Heart right ventricle (tissue), 16 donors: Measurements from ENCODE around the gene DNMT3A. TPM values are rescaled to one million over a fixed set of nuclear protein-coding genes. Genes with fewer than 3 reads are reported as not detected.

Experiments
- ATAC-seq, 8 donors: fragments of 200-7000 bp; cut with Tn5 transposase; one replicate each; pipeline ENCODE4 v1.9.1; 2020; ENCODE audit warnings: mild to moderate bottlenecking in 8 of 8, moderate library complexity in 8 of 8, moderate number of reproducible peaks in 1 of 8
- DNase-seq, 2 donors: peaks; one replicate each; pipeline ENCODE4 v3.0.0-alpha.2; 2020
- H3K27ac ChIP-seq, 10 donors: fragments of 200-600 bp; sonication (generic) in 2 of 10; one replicate each; pipeline versions ENCODE4 v1.5.0 to v1.8.0; 2020 to 2022; ENCODE audit warnings: mild to moderate bottlenecking in 3 of 10
- H3K27me3 ChIP-seq, 7 donors: fragments of 200-600 bp; one replicate each; pipeline ENCODE4 v1.8.0; 2021 to 2022; ENCODE audit warnings: mild to moderate bottlenecking in 2 of 7
- H3K36me3 ChIP-seq, 9 donors: fragments of 200-600 bp; sonication (generic) in 1 of 9; one replicate each; pipeline versions ENCODE4 v1.5.0 to v1.8.0; 2020 to 2022; ENCODE audit warnings: mild to moderate bottlenecking in 2 of 9
- H3K4me1 ChIP-seq, 9 donors: fragments of 200-600 bp; sonication (generic) in 1 of 9; one replicate each; pipeline versions ENCODE4 v1.5.0 to v1.8.0; 2020 to 2022; ENCODE audit warnings: mild to moderate bottlenecking in 4 of 9
- H3K4me3 ChIP-seq, 10 donors: fragments of 200-600 bp; sonication (generic) in 2 of 10; one replicate each; pipeline versions ENCODE4 v1.5.0 to v1.8.0; 2020 to 2022; ENCODE audit warnings: mild to moderate bottlenecking in 7 of 10, moderate library complexity in 2 of 10
- H3K9me3 ChIP-seq, 11 donors: fragments of 200-600 bp in 10 of 11; sonication (generic) in 2 of 11; one replicate each; pipeline versions ENCODE4 v1.5.0 to v1.8.0; 2013 to 2022; ENCODE audit warnings: mild to moderate bottlenecking in 2 of 11, control low read depth in 1 of 11, moderate library complexity in 1 of 11
- CTCF ChIP-seq, 9 donors: fragments of 200-600 bp; sonication (generic) in 2 of 9; IDR thresholded peaks; one replicate each; pipeline versions ENCODE4 v1.5.0 to v1.8.0; 2021 to 2022; ENCODE audit warnings: antibody characterized with exemption in 9 of 9, mild to moderate bottlenecking in 5 of 9, moderate library complexity in 1 of 9
- WGBS, 2 donors: extraction: QIAGEN DNeasy Blood & Tissue Kit; methylation state at CpG; one replicate each; pipeline ENCODE4 v1.1.7; 2013; ENCODE audit warnings: inconsistent platforms in 1 of 2; 5-methylcytosine and 5-hydroxymethylcytosine counted together
- intact Hi-C, 10 donors: fragments of 100-400 bp; cut with DNase I; formaldehyde crosslinking; loops; one replicate each; pipeline versions ENCODE4 v1.11.1 to v1.14.2; 2022
- polyA plus RNA-seq, 2 donors: library from polyadenylated mRNA; stranded (reverse); fragments of 200-250 nt; gene quantifications; one replicate each; pipeline ENCODE4 v1.2.3, GENCODE V29; 2013
- total RNA-seq, 10 donors: library from RNA; stranded (reverse); fragmentation: NEBNext Ultra II Directional in 3 of 10; extraction: Animal tissue kit (Norgen Biotek cat#: 25700) in 3 of 10; gene quantifications; one replicate each; pipeline versions ENCODE4 v1.2.1 to v1.2.4, GENCODE V29; 2021 to 2023
- donor health status: Arrhythmogenic right ventricular cardiomyopathy.
- donor health status: ischemic (EF 13 %, LVEDD 7.1; RV severe dilation, severe dysfunction).
- donor health status: healthy with polysubstance abuse.
- donor health status: DM: no; HTN: yes; CAD: no.
- donor health status: DM: no; HTN: no; CAD: no.
- donor health status: ischemic (EF 25% LVEDD 6.9; RV normal size, moderate dysfunction).
- donor health status: ischemic (EF 25% LVEDD 5.7; RV mildly dilated, moderate dysfunction).
- donor health status: healthy.
- donor health status: DM: yes; HTN: yes; CAD: no.
- donor health status: Ischemic cardiomyopathy.
- donor health status: ischemic (EF 35%, LVEDD 5.7; RV mildly dilated, moderate dysfunction).
- donor health status: nonischemic (EF 11% LVEDD 7.7; RV severe dilation, severe dysfunction).
- donor health status: DM: yes; HTN: yes; CAD: no.
- donor health status: PGD.
- donor health status: ischemic (EF 29% LVEDD 5.4; RV normal size, mild dysfunction).
- donor health status: nonischemic (EF 23%, LVEDD 6.1; RV moderate dilation, normal function).

DNMT3A gene
- total and polyA plus RNA-seq, 12 donors: 4.7 to 23.7 (median 19.3) TPM

DNA sequence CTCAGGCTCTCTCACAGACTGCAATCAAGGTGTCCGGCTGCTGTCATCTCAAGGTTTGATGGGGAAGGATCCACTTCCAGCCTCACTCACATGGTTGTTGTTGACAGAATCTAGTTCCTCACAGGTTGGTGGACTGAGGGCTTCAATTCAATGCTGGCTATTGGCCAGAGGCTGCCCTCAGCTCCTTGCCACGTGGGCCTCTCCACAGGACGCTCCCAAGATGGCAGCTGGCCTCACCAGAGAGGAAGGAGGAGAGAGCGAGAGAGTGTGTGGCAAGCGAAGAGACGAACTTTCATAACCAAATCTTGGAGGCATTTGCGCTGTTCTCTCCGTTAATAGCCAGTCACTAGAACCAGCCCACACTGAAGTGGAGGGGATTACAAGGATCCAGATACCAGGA is 13.5 kb upstream of the DNMT3A start:
- intact Hi-C loops: loop anchor here in 1 of 10 donors (10.0 kb wide), 1 partner anchor 300 kb away; no protein-coding TSS in a partner anchor
- Histone ChIP-seq H3K4me1 (no peaks in the 10 kb centered on the region), H3K4me3 (no peak overlapping the region), H3K27me3 (peaks cover 0 to 22% (median 0%) of the 10 kb centered on the region in 7 donors), H3K36me3 (no peaks in the 10 kb centered on the region), H3K9me3 (no peaks in the 10 kb centered on the region), H3K27ac (no peak overlapping the region)
- ATAC-seq (no peak), DNase-seq (no peak)
- no peak for TF ChIP-seq CTCF (IDR thresholded peaks at IDR 0.05)
- WGBS, 2 donors: 93 to 94% methylated on average over 8 of the region's 8 CpGs

- Histone ChIP-seq H3K9me3 (no peaks in the 10 kb centered on the region), H3K4me3 (no peak overlapping the region), H3K4me1 (peaks cover 0 to 11% (median 0%) of the 10 kb centered on the region in 9 donors), H3K27ac (no peak overlapping the region), H3K36me3 (no peaks in the 10 kb centered on the region), H3K27me3 (peaks cover 0 to 22% (median 0%) of the 10 kb centered on the region in 7 donors)
- 62 to 73% methylated on average over 6 of the region's 6 CpGs for WGBS, 2 donors
- no peak for DNase-seq
- ATAC-seq: no peak
- intact Hi-C loops: loop anchor here in 1 of 10 donors (10.0 kb wide), 1 partner anchor 301 kb away; no protein-coding TSS in a partner anchor
- TF ChIP-seq CTCF (IDR thresholded peaks at IDR 0.05): no peak
These were observed 12.4 kb upstream of the DNMT3A start for GRCh38 chr2:25354116-25354515.

DNA sequence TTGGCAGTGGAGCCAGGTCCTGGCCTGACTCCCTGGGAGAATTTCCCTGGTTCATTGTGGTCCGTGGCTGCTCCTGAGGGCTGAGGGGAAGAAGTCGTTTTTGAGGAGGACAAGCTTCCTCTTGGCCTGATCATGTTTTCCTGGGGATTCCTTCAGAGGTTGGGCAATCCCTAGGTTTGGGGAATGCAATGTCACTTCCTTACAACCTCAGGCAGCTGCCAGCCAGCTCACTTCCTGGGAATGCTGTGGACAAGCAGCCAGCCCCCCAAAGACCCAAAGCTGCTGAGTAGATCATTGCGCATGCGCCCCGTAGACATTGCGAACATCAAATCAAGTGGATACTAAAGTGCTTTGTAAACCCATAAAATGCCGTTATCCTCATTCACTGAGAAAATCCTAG is 7.7 kb upstream of the DNMT3A start:
- H3K36me3 ChIP-seq: no peaks in the 10 kb centered on the region
- H3K27me3 ChIP-seq: peaks cover 0 to 6% (median 0%) of the 10 kb centered on the region in 7 donors
- TF ChIP-seq CTCF (IDR thresholded peaks at IDR 0.05): no peak
- 78 to 81% methylated on average over 7 of the region's 7 CpGs for WGBS, 2 donors
- intact Hi-C loops: loop anchor here in 2 of 10 donors (2.0 to 10.0 kb wide), 3 partner anchors 21 to 175 kb away; no protein-coding TSS in a partner anchor
- no peak overlapping the region for H3K4me3 ChIP-seq
- ATAC-seq (peak in 1 of 8 donors; percentile 29), DNase-seq (no peak)
- H3K9me3 ChIP-seq: no peaks in the 10 kb centered on the region
- no peak overlapping the region for H3K27ac ChIP-seq
- H3K4me1 ChIP-seq: peaks cover 0 to 19% (median 0%) of the 10 kb centered on the region in 9 donors

GRCh38 chr2:25347846-25348245 is 6.1 kb upstream of the DNMT3A start:
- intact Hi-C loops: loop anchor here in 2 of 10 donors (2.0 to 10.0 kb wide), 3 partner anchors 23 to 177 kb away; no protein-coding TSS in a partner anchor
- no peak overlapping the region for H3K27ac ChIP-seq

More at GRCh38 chr2:25347846-25348245, 6.1 kb upstream of the DNMT3A start:
- Histone ChIP-seq H3K9me3 (no peaks in the 10 kb centered on the region), H3K4me3 (no peak overlapping the region), H3K36me3 (no peaks in the 10 kb centered on the region), H3K4me1 (peaks cover 0 to 21% (median under 1%) of the 10 kb centered on the region in 9 donors), H3K27me3 (no peaks in the 10 kb centered on the region)
- no peak for TF ChIP-seq CTCF (IDR thresholded peaks at IDR 0.05)
- DNase-seq (no peak), ATAC-seq (no peak)
- 52 to 57% methylated on average over 2 of the region's 2 CpGs for WGBS, 2 donors
